HK-2 (cell line): Measurements from ENCODE around the gene ZNF341.

ENCODE experiments used
- DNase-seq: peaks from one replicate; pipeline ENCODE4 v3.0.0-alpha.2; 2018; ENCODE audit not compliant: unreplicated experiment

ZNF341 gene

DNA sequence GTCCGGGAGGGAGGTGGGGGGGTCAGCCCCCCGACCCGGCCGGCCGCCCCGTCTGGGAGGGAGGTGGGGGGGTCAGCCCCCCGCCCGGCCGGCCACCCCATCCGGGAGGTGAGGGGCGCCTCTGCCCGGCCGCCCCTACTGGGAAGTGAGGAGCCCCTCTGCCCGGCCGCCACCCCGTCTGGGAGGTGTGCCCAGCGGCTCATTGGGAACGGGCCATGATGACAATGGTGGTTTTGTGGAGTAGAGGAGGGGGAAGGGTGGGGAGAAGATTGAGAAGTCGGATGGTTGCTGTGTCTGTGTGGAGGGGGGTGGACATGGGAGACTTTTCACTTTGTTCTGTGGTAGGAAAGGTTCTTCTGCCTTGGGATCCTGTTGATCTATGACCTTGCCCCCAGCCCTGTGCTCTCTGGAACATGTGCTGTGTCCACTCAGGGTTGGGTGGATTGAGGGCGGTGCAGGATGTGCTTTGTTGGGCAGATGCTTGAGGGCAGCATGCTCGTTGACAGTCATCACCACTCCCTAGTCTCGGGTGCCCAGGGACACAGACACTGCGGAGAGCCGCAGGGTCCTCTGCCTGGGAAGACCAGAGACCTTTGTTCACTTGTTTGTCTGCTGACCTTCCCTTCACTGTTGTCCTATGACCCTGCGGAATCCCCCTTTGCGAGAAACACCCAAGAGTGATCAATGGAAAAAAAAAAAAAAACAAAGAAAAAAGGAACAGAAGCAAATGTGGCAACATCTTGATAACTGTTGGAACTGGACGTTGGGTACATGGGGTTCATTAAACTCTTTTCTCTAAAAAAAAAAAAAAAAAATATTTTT is 30.0 kb upstream of the ZNF341 start:
- DNase-seq, result no peak

GRCh38 chr20:33702861-33703260 is 28.9 kb upstream of the ZNF341 start:
- no peak for DNase-seq

GRCh38 chr20:33703498-33704137 is 28.2 kb upstream of the ZNF341 start:
- no peak for DNase-seq

DNA sequence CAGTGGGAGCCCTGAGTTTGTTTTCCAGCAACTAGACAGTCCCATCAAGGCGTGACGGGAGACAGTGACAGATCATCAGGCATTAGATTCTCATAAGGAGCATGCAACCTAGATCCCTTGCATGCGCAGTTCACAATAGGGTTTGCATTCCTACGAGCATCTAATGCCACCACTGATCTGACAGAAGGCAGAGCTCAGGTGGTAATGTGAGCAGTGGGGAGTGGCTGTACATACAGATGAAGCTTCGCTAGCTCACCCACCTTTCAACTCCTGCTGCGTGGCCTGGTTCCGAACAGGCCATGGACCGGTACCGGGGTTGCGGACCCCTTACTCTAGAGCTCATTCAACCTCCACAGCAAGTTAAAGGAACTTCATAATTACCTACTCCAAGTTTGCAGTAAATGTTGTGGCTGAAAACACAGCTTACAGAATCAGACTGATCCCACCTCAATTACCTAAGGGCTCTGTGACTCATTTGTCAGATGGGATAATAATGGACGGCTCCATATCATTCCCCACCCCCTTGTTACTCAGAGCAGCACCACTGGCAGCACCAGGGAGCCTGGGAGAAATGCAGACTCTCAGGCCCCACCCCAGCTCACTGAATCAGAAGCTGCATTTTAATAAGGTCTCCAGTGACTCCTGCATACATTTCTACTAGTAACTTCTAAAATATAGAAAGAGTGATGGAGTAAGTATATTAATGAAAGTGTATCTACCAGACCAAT is 27.4 kb upstream of the ZNF341 start:
- no peak for DNase-seq

DNA sequence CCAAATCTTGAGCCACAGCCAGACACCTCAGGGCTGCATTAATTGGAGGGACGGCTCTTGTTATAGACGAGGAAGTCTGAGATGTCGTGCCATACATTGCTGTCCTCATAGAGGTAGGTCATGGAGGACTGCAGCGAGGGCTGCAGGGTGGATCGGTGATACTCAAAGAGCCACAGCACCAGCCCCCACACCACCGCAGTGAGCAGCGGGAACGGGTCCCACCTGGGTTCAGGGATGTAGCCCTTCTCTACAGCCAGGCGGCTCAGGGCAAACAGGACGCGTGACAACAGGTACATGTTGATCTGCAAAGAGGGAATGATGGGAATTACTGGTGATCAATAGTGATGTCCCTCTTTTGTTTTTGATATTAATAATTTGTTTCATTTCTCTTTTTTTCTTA is 24.1 kb upstream of the ZNF341 start:
- DNase-seq, result no peak

DNA sequence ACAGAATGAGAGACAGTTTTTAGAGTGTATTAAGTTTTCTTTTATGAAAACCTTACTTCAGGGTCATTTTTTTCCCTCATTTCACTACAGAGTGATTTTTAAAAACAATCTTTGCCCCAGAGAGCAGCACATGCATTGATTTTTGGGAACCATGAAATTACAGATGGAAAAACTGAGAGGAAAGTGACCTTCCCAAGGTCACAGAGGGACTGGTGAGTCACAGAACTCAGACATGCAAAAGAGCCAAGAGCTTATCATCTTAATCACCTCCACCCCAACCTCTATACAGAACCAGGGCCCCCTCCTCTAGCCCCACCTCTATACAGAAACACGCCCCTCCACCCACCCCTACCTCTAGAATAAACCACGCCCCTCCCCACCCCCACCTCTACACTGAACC is 22.4 kb upstream of the ZNF341 start:
- no peak for DNase-seq

- no peak for DNase-seq
Measured at GRCh38 chr20:33709905-33710541, 21.8 kb upstream of the ZNF341 start.

DNA sequence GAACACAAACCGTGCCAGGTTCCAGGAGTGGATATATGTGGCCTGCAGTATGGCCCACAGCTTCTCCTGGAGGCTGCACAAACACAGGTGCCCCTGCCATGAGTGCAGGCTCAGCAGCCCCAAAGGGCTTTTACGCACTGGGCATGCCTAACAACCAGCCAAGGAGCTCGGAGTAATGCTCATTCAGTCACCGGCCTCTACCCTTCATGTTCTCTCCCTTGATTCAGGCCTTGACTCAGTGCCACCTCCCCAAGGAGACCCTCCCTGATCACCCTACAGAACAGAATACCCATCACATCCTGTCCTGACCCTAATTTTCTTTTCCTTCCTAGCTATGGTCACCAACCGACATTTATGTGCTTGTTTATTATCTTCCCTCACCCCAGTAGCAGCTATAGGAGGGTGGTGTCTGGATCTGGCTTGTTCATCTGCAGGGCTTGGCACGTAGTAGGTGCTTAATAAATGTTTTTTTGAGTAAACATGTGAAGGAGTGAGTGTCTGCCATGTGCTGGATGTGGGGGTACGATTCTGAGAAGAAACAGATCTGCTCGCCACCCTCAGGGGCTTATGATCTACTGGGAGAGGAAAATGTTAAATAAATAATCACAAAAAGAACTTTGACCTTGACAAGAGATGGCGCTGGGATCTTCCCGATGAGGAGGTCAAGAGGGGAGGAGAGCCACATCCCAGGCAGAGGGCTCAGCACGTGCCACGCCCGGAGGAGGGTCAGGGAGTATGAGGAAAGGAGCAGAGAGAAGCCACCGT is 20.9 kb upstream of the ZNF341 start:
- no peak for DNase-seq

GRCh38 chr20:33711446-33711738 is 20.4 kb upstream of the ZNF341 start:
- DNase-seq, result no peak

DNA sequence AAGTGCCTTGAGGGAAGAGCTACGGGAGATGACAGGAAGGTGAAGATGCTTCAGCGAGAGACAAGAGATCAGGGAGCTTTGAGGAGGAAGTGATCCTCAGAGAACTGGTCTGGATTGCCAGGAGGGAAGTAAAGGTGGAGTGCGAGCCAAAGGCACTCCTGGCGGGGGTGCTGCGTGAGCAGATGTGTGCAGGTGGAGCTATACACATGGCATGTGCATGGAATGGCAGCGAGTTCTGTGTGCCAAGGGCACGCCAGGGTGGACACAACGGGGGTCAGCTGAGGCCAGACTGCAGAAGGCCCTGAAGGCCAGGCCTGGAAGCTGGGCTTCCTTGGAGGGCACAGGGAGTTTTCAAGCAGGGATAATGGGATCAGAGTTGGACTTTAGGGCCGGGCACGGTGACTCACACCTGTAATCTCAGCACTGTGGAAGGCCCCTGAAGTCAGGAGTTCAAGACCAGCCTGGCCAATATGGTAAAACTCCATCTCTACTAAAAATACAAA is 17.9 kb upstream of the ZNF341 start:
- DNase-seq, result no peak

DNA sequence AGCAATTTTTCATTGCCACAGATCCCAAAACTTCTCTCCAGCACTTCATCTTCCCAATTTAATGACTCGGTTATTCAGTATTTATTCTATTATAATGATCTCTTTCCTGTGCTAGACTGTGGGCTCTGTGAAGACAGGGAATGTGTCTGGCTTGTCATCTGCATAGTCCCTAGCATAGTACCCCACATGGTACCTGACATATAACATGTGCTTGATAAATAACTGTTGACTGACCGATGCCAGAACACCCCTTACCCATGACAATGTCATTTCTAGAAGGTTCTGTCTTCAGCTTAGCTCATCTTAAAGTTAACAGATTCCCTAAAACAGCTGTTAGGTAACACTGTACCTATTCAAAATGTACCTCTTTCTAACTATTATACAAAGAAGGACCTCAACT is 15.3 kb upstream of the ZNF341 start:
- no peak for DNase-seq

DNA sequence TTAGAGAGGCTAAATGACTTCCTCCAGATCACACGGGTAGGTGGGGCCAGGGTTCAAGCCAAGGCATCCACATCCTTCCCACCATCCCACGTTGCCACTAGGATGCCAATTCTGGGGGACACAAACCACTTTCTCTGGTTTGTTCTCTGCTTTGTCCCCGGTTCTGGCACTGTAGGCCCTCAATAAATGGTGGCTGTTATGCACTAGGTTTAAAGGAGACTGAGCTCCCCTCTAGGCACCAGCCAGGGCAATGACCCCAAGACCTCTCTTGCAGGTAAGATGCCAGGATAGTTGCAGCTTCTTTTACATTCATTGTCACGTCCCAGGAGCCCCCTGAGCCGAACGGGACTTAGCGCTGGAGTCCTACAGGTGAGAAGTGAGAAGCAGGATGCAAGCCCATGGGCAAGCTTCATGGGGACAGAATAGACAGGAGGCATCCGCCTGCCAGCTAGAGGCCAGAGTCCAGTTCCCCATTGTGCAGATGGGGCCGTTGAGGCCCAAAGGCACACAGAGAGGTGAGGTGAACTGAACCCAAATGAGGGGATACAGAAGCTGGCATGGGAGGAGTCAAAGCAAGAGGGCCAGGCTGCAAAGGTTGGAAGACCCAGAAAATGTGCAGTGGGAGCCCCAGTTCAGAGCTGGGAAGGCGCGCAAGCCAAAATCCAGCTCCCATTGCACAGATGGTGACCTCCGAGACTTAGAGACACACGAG is 12.4 kb upstream of the ZNF341 start:
- DNase-seq, result no peak

DNA sequence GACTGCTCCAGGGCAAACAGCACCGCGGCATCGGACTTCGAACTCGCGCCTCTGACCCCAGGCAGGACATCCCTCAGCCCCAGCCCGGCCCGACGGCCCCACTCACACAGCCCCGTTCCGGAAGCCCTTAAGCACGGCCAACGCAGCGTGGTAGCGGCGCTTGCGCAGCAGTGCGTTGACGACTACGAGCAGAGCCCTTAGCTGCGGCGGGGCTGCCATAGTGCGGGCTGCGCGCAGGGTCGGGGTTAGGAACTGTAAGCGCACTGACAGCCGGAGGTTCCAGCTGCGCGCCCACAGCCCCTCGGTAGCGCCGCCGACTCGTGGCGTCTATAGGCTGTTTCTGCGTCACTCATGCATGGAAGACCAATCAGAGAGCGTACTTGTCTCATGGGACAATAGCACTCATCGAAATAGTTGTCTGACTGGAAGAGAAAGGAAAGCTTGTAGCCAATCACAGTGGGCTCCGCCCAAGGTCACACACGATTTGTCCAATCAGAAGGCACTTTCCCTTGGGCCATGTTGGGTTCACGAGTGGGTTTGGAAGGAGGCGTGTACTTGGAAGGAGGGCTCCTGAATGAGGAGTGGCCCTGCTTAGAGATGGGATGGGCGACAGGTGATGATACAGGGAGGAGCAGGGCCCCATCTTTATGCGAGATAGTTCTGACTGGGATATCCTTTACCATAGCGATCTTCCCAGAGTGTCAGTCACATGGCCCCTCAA is 11.6 kb upstream of the ZNF341 start, which contains the start of gene PXMP4:
Gene PXMP4, minus strand, starts transcription at position 322 of the 721 bp plus-strand sequence. Its CDS starts 103 bp downstream, at position 219.
- DNase-seq, result peak; percentile 95

DNA sequence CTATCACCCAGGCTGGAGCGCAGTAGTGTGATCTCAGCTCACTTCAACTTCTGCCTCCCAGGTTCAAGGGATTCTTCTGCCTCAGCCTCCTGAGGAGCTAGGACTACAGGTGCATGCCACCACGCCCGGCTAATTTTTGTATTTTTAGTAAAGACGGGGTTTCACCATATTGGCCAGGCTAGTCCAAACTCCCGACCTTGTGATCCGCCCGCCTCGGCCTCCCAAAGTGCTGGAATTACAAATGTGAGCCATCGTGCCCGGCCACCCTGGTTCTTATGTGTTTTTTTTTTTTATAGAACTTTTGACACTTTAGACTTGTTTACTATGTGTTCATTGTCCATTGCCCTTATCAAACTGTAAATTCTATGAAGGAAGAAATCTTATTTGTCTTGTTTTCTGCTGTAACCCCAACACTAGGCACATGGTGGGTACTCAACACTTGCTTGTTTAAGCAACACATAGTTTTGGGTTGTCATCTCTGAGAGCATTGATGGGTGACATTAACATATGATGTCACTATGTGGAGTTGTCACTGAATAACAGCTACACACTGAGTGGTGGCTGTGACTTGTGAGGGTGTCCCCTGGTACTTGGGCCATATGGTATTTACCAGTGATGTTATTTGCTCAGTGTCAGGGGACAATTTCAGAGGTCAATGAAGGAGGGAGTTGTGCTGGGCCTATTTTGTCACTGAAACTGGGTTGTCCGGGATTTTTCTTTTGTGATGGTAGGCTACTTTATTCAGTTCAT is 10.2 kb upstream of the ZNF341 start:
- DNase-seq, result no peak

- no peak for DNase-seq
Measured at GRCh38 chr20:33724439-33725094, 7.2 kb upstream of the ZNF341 start.

GRCh38 chr20:33725607-33726264 is 6.1 kb upstream of the ZNF341 start:
- DNase-seq, result no peak

DNA sequence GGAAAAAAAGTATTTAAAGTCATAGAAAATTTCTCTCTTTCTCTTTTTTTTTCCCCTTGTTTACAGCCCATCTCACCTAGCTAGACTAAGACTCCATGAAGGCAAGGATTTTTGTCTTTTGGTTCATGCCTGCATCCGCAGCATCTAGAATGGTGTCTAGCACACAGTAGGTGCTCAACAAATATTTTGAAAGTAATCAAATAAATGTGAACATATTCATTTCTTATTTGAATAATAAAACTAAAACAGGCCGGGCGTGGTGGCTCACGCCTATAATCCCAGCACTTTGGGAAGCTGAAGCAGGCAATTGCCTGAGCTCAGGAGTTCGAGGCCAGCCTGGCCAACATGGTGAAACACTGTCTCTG is 4.7 kb upstream of the ZNF341 start:
- no peak for DNase-seq

DNA sequence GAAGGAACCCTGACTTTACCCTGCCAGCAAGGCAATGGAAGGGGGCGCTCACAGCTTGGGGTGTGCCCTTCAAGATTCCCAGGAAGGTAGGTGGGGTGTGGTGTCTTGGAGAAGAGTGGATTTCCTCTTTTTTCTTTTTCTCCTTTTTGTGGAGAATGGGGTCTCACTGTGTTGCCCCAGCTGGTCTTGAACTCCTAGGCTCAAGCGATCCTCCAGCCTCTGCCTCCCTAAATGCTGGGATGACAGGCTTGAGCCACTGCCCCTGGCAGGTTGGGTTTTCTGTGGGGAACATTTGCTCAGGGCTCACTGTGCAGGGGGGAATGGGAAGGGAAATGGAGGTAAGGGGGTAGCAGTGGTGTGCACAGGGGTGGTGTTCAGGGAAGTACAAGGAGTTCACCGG is 4.0 kb upstream of the ZNF341 start:
- no peak for DNase-seq
